Testis (tissue), 3 donors: ENCODE measurements around the gene TTC19. TPM values are rescaled to one million over a fixed set of nuclear protein-coding genes. Genes with fewer than 3 reads are reported as not detected.
"Not testable (repeated sequence)": the region's sequence is repeated elsewhere in the genome, so short reads cannot be mapped to it uniquely, and the experiment has no call there.

ENCODE experiments used
- DNase-seq: peaks from one replicate; pipeline ENCODE4 v3.0.0-alpha.2; 2019
- H3K27ac ChIP-seq, 2 donors: fragments of 200-600 bp; sonication (generic); one replicate each; pipeline ENCODE4 v1.5.1; 2019
- H3K27me3 ChIP-seq: fragments of 200-600 bp; sonication (generic); one replicate; pipeline ENCODE4 v1.5.1; 2019
- H3K36me3 ChIP-seq: fragments of 200-600 bp; sonication (generic); one replicate; pipeline ENCODE4 v1.5.1; 2017; ENCODE audit warnings: low read depth; ENCODE audit errors: missing control alignments
- H3K4me1 ChIP-seq: fragments of 200-600 bp; sonication (generic); one replicate; pipeline ENCODE4 v1.5.1; 2019
- H3K4me3 ChIP-seq, 2 donors: fragments of 200-600 bp; sonication (generic); one replicate each; pipeline ENCODE4 v1.5.1; 2017 to 2019
- H3K9me3 ChIP-seq: fragments of 200-600 bp; sonication (generic); one replicate; pipeline ENCODE4 v1.5.1; 2017
- POLR2A ChIP-seq: fragments of 450-650 bp; IDR thresholded peaks from one replicate; pipeline ENCODE4 v1.6.1; 2017; ENCODE audit warnings: antibody characterized with exemption, mild to moderate bottlenecking, moderate library complexity
- WGBS, 2 donors: methylation state at CpG; one replicate each; pipeline ENCODE4 v1.1.5; 2018; 5-methylcytosine and 5-hydroxymethylcytosine counted together
- intact Hi-C: fragments of 100-400 bp; cut with DNase I; formaldehyde crosslinking; loops from one replicate; pipeline ENCODE4 v1.15.1; 2023; ENCODE audit warnings: low total_unique reads
- polyA plus RNA-seq: library from polyadenylated mRNA; stranded (reverse); fragments of 350-450 nt; fragmentation: Illumina TruSeq; extraction: RNeasy Lipid Tissue Mini Kit (QIAGEN cat#74804); gene quantifications from one replicate; pipeline ENCODE4 v1.2.3, GENCODE V29; 2014; ENCODE audit warnings: low read depth, low replicate concordance; ENCODE audit not compliant: insufficient read depth
- total RNA-seq, 2 donors: library from RNA; depleted of rRNA; stranded (reverse); fragments of >200 nt; gene quantifications; one replicate each; pipeline ENCODE4 v1.2.3, GENCODE V29; 2016
- TF ChIP-seq, protein P1 (sequence below), 3 experiments: fragments of 450-650 bp in 2 of 3; fragments of 200-600 bp in 1 of 3; sonication (generic) in 1 of 3; IDR thresholded peaks; one replicate each; pipeline ENCODE4 v1.5.1; 2016 to 2019; ENCODE audit warnings: antibody characterized with exemption in 3 of 3, mild to moderate bottlenecking in 2 of 3, moderate library complexity in 1 of 3

Gene TTC19
- total and polyA plus RNA-seq, 3 donors from 2014 or later, result 17.8 to 91.2 (median 74.1) TPM

DNA sequence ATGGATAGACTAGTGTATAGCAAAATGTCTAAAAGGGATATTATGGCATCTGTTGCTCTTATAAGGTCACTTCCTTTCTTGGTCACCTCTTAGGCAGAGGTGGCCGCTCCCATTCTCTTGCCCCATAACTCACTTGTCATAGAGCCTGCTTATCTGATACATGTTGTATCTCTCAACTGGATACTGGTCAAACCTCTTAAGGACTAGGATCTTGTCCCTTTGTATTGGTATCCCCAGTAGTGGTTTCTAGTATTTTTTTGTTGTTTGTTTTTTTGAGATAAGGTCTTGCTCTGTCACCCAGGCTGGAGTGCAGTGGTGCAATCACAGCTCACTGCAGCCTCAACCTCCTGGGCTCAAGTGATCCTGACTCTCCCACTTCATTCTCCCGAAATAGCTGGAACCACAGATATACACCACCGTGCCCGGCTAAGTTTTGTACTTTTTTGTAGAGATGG is 27.1 kb upstream of the TTC19 start:
- H3K4me1 ChIP-seq, result no peaks in the 10 kb centered on the region
- no peaks in the 10 kb centered on the region for H3K9me3 ChIP-seq
- no peak for TF ChIP-seq POLR2A
- TF ChIP-seq, protein P1, sequence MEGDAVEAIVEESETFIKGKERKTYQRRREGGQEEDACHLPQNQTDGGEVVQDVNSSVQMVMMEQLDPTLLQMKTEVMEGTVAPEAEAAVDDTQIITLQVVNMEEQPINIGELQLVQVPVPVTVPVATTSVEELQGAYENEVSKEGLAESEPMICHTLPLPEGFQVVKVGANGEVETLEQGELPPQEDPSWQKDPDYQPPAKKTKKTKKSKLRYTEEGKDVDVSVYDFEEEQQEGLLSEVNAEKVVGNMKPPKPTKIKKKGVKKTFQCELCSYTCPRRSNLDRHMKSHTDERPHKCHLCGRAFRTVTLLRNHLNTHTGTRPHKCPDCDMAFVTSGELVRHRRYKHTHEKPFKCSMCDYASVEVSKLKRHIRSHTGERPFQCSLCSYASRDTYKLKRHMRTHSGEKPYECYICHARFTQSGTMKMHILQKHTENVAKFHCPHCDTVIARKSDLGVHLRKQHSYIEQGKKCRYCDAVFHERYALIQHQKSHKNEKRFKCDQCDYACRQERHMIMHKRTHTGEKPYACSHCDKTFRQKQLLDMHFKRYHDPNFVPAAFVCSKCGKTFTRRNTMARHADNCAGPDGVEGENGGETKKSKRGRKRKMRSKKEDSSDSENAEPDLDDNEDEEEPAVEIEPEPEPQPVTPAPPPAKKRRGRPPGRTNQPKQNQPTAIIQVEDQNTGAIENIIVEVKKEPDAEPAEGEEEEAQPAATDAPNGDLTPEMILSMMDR (IDR thresholded peaks at IDR 0.05), result no peak
- no peak overlapping the region for H3K4me3 ChIP-seq
- H3K27me3 ChIP-seq, result no peaks in the 10 kb centered on the region
- intact Hi-C loops, result no loop called here
- DNase-seq, result no peak
- 96 to 98% methylated on average over 4 of the region's 4 CpGs for WGBS, 2 donors
- no peaks in the 10 kb centered on the region for H3K36me3 ChIP-seq
- H3K27ac ChIP-seq, result no peak overlapping the region

DNA sequence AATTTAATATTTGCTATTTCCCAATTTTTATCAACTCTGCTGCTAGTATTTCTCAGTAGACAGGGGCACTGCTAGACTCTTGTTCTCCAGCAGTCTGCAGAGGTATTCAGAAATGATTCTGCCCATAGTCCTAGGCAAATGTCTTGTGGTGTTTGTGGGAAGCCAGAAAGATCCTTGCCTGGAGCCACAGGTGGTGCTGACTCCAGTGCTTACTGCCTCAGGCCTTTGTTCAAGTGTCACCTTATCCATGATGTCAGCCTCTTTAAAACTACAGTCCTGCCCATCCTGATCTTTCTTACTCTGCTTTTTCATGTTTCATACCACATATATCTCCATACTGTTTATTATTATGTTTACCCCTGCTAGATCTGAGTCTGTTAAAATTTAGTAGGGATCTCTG is 26.6 kb upstream of the TTC19 start:
- Histone ChIP-seq H3K36me3 (no peaks in the 10 kb centered on the region), H3K4me1 (no peaks in the 10 kb centered on the region), H3K27me3 (no peaks in the 10 kb centered on the region), H3K27ac (no peak overlapping the region), H3K9me3 (no peaks in the 10 kb centered on the region), H3K4me3 (no peak overlapping the region)
- no peak for DNase-seq
- intact Hi-C loops, result no loop called here
- no peak for TF ChIP-seq POLR2A
- TF ChIP-seq, protein P1 (IDR thresholded peaks at IDR 0.05), result no peak

DNA sequence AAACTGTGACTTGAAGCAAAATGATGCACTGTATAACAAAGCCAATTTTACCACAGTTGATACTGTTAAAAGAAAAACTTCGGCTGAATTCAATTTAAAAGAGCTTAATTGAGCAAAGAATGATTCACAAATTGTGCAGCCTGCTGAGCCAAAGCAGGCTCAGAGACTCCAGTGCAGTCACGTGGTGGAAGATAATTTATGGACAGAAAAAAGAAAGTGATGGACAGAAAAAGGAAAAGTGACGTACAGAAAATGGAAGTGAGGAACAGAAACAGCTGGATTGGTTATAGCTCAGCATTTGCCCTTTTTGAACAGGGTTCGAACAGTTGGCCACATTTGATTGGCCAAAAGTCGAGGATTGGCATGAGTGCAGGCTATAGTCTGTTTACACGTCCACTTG is 25.8 kb upstream of the TTC19 start:
- intact Hi-C loops, result no loop called here
- no peak overlapping the region for H3K4me3 ChIP-seq
- no peaks in the 10 kb centered on the region for H3K4me1 ChIP-seq
- no peaks in the 10 kb centered on the region for H3K27me3 ChIP-seq
- no peak overlapping the region for H3K27ac ChIP-seq
- TF ChIP-seq, protein P1 (IDR thresholded peaks at IDR 0.05), result no peak
- no peak for DNase-seq
- H3K36me3 ChIP-seq, result no peaks in the 10 kb centered on the region
- no peaks in the 10 kb centered on the region for H3K9me3 ChIP-seq
- WGBS, 2 donors, result 87 to 88% methylated on average over 6 of the region's 6 CpGs

DNA sequence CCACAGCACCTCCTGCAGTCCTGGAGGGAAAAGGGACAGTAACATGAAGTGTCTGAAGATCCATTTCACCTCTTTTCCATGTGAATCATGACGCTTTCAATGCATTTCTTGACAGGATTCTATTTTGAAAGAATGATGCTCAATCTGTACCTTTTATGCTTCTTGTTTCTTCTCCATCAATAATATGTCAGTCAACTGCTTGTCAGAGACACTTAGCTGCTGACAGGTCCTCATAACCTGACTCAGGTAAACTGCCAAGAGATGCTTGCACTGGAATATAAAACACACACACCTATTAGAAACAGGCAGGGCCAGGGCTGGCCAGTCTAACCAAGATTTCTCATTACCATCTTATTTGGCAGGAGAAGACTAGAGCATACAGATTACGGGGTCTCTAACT is 21.7 kb upstream of the TTC19 start:
- no peak for DNase-seq
- no peak for TF ChIP-seq POLR2A
- TF ChIP-seq, protein P1 (IDR thresholded peaks at IDR 0.05), result no peak
- no peaks in the 10 kb centered on the region for H3K4me1 ChIP-seq
- H3K9me3 ChIP-seq, result no peaks in the 10 kb centered on the region
- H3K4me3 ChIP-seq, result no peak overlapping the region
- H3K27me3 ChIP-seq, result no peaks in the 10 kb centered on the region
- intact Hi-C loops, result no loop called here
- no peak overlapping the region for H3K27ac ChIP-seq
- no peaks in the 10 kb centered on the region for H3K36me3 ChIP-seq
- 91 to 100% methylated on average over 2 of the region's 2 CpGs for WGBS, 2 donors

DNA sequence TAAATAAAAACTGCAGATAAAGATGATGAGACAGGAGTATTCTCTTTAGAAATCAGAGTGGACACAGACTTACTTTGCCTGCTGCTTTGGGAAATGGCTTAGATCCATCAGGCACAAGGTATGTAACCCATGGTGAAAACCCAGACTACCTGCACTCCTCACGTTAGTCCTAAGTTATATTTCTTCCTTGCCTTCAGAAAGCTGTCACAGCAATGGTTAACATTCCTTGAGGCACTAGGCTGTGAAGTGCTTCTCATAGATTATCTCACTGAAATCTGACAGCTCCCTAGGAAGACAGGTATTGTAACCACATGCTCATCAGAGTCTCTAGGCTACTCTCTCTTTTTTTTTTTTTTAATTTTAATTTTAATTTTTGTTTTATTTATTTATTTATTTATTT is 21.0 kb upstream of the TTC19 start:
- H3K9me3 ChIP-seq, result no peaks in the 10 kb centered on the region
- DNase-seq, result no peak
- intact Hi-C loops, result no loop called here
- no peak overlapping the region for H3K4me3 ChIP-seq
- TF ChIP-seq POLR2A, result no peak
- TF ChIP-seq, protein P1 (IDR thresholded peaks at IDR 0.05), result no peak
- H3K27ac ChIP-seq, result no peak overlapping the region
- whole genome bisulfite sequencing, 2 donors, result 81 to 82% methylated on average over 1 of the region's 1 CpG
- H3K36me3 ChIP-seq, result no peaks in the 10 kb centered on the region
- no peaks in the 10 kb centered on the region for H3K4me1 ChIP-seq
- no peaks in the 10 kb centered on the region for H3K27me3 ChIP-seq

DNA sequence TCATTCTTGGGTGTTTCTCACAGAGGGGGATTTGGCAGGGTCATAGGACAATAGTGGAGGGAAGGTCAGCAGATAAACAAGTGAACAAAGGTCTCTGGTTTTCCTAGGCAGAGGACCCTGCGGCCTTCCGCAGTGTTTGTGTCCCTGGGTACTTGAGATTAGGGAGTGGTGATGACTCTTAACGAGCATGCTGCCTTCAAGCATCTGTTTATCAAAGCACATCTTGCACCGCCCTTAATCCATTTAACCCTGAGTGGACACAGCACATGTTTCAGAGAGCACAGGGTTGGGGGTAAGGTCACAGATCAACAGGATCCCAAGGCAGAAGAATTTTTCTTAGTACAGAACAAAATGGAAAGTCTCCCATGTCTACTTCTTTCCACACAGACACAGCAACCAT is 20.6 kb upstream of the TTC19 start:
- intact Hi-C loops, H3K27ac ChIP-seq, H3K36me3 ChIP-seq, H3K9me3 ChIP-seq, H3K4me3 ChIP-seq, H3K4me1 ChIP-seq, H3K27me3 ChIP-seq, DNase-seq: not testable (repeated sequence)
- WGBS, 2 donors, result 50 to 77% methylated on average over 2 to 3 of the region's 4 CpGs
